Neuronal stem cell (in vitro differentiated cells): ENCODE data around the gene DMKN.

Experiments used
- DNase-seq: peaks from one replicate; pipeline ENCODE4 v3.0.0-alpha.2; 2013; ENCODE audit warnings: low spot score
- H2AFZ ChIP-seq: one replicate; pipeline ENCODE4 v1.6.1; 2013; ENCODE audit warnings: mild to moderate bottlenecking, low read length, inconsistent platforms
- H2AK5ac ChIP-seq: 2 replicates; pipeline ENCODE4 v1.6.1; 2013; ENCODE audit warnings: low read depth, mild to moderate bottlenecking, inconsistent platforms, low read length, moderate library complexity, mixed read lengths
- H2BK120ac ChIP-seq: 2 replicates; pipeline ENCODE4 v1.6.1; 2013; ENCODE audit warnings: low read depth, mild to moderate bottlenecking, inconsistent platforms, low read length, moderate library complexity, mixed read lengths
- H2BK12ac ChIP-seq: one replicate; pipeline ENCODE4 v1.6.1; 2013; ENCODE audit warnings: low read length, inconsistent platforms
- H2BK15ac ChIP-seq: 2 replicates; pipeline ENCODE4 v1.6.1; 2013; ENCODE audit warnings: mild to moderate bottlenecking, low read length, inconsistent platforms, mixed read lengths
- H2BK5ac ChIP-seq: one replicate; pipeline ENCODE4 v1.6.1; 2013; ENCODE audit warnings: inconsistent platforms, mild to moderate bottlenecking, low read length, moderate library complexity
- H3K14ac ChIP-seq: one replicate; pipeline ENCODE4 v1.6.1; 2013; ENCODE audit warnings: low read length, inconsistent platforms
- H3K18ac ChIP-seq: 2 replicates; pipeline ENCODE4 v1.6.1; 2013; ENCODE audit warnings: low read length, inconsistent platforms
- H3K23ac ChIP-seq: 2 replicates; pipeline ENCODE4 v1.6.1; 2013; ENCODE audit warnings: low read depth, mild to moderate bottlenecking, mixed read lengths, low read length, inconsistent platforms; ENCODE audit not compliant: poor library complexity
- H3K27ac ChIP-seq: replicated peaks from 3 replicates; pipeline ENCODE4 v1.5.1; 2013; ENCODE audit warnings: low read length, inconsistent platforms
- H3K27me3 ChIP-seq, 3 experiments: 2 replicates each; pipeline ENCODE4 v1.6.1; 2013; ENCODE audit warnings: low read length in 3 of 3, mild to moderate bottlenecking in 2 of 3, inconsistent platforms in 1 of 3, low read depth in 1 of 3, mixed read lengths in 1 of 3, moderate library complexity in 1 of 3; ENCODE audit not compliant: control insufficient read depth in 3 of 3, insufficient read depth in 3 of 3
- H3K36me3 ChIP-seq, 2 donors: replicated peaks in 1 of 2; 2 replicates each; pipeline ENCODE4 v1.6.1; 2013; ENCODE audit warnings: low read length in 2 of 2; ENCODE audit not compliant: control insufficient read depth in 2 of 2, insufficient read depth in 2 of 2
- H3K4ac ChIP-seq: 2 replicates; pipeline ENCODE4 v1.6.1; 2013; ENCODE audit warnings: inconsistent platforms, mild to moderate bottlenecking, low read length, moderate library complexity
- H3K4me1 ChIP-seq, 2 donors: 1 replicate in 1 of 2; 2 replicates in 1 of 2; pipeline ENCODE4 v1.6.1; 2013; ENCODE audit warnings: low read length in 2 of 2, low read depth in 1 of 2; ENCODE audit not compliant: control insufficient read depth in 2 of 2, insufficient read depth in 1 of 2
- H3K4me2 ChIP-seq: one replicate; pipeline ENCODE4 v1.6.1; 2013; ENCODE audit warnings: mild to moderate bottlenecking, low read length, inconsistent platforms; ENCODE audit not compliant: insufficient read depth, poor library complexity, severe bottlenecking
- H3K4me3 ChIP-seq, 2 donors: 2 replicates each; pipeline ENCODE4 v1.5.1; 2013; ENCODE audit warnings: low read length in 2 of 2, mild to moderate bottlenecking in 2 of 2, inconsistent platforms in 1 of 2, moderate library complexity in 1 of 2
- H3K79me1 ChIP-seq: one replicate; pipeline ENCODE4 v1.6.1; 2013; ENCODE audit warnings: low read depth, mild to moderate bottlenecking, inconsistent platforms, low read length, moderate library complexity
- H3K9ac ChIP-seq: one replicate; pipeline ENCODE4 v1.6.1; 2013; ENCODE audit warnings: mild to moderate bottlenecking, low read depth, low read length, inconsistent platforms; ENCODE audit not compliant: poor library complexity
- H3K9me3 ChIP-seq, 2 donors: replicated peaks in 1 of 2; 2 replicates each; pipeline versions ENCODE3 to v1.6.1; 2013; ENCODE audit warnings: low read length in 2 of 2, mild to moderate bottlenecking in 2 of 2, inconsistent platforms in 1 of 2, low read depth in 1 of 2, mixed read lengths in 1 of 2, moderate library complexity in 1 of 2; ENCODE audit not compliant: control insufficient read depth in 2 of 2, insufficient read depth in 1 of 2
- H4K8ac ChIP-seq: one replicate; pipeline ENCODE4 v1.6.1; 2013; ENCODE audit warnings: low read depth, mild to moderate bottlenecking, inconsistent platforms, low read length, moderate library complexity
- H4K91ac ChIP-seq: one replicate; pipeline ENCODE4 v1.6.1; 2013; ENCODE audit warnings: low read length, low read depth, mild to moderate bottlenecking, inconsistent platforms; ENCODE audit not compliant: poor library complexity
- WGBS, 2 donors: extraction: QIAGEN DNeasy Blood & Tissue Kit; methylation state at CpG; one replicate each; pipeline ENCODE4 v1.1.7; 2013; ENCODE audit warnings: missing lambda C conversion rate in 2 of 2, mixed read lengths in 1 of 2; ENCODE audit not compliant: insufficient read length in 2 of 2, insufficient replicate concordance in 1 of 2; ENCODE audit errors: extremely low coverage in 2 of 2; 5-methylcytosine and 5-hydroxymethylcytosine counted together

Gene DMKN

GRCh38 chr19:35500611-35501010 lies 12.8 kb downstream of the DMKN start:
- H3K4me2 ChIP-seq = no peak overlapping the region
- no peak overlapping the region for H2BK120ac ChIP-seq
- H2AFZ ChIP-seq = no peak overlapping the region
- H2BK5ac ChIP-seq = no peak overlapping the region
- H3K9ac ChIP-seq = peak overlapping the region; percentile 61
- no peak overlapping the region for H2BK15ac ChIP-seq
- no peak overlapping the region for H4K91ac ChIP-seq
- H3K4me3 ChIP-seq = no peak overlapping the region
- H4K8ac ChIP-seq = no peak overlapping the region
- no CpG with 5 or more reads among the region's 10 CpGs for WGBS, 2 donors
- peaks cover 0 to 66% (median 0%) of the 10 kb centered on the region in 3 experiments for H3K27me3 ChIP-seq
- H3K18ac ChIP-seq = no peak overlapping the region
- H3K14ac ChIP-seq = no peak overlapping the region
- no peak overlapping the region for H3K4ac ChIP-seq
- peaks cover 4% of the 10 kb centered on the region for H3K79me1 ChIP-seq
- no peaks in the 10 kb centered on the region for H3K9me3 ChIP-seq
- H3K27ac ChIP-seq = no peak overlapping the region
- H2BK12ac ChIP-seq = no peak overlapping the region
- H3K23ac ChIP-seq = peak overlapping the region; percentile 81
- DNase-seq = no peak
- H3K4me1 ChIP-seq = no peaks in the 10 kb centered on the region
- H2AK5ac ChIP-seq = no peak overlapping the region
- peaks cover 0 to 16% of the 10 kb centered on the region in 2 donors for H3K36me3 ChIP-seq

DNA sequence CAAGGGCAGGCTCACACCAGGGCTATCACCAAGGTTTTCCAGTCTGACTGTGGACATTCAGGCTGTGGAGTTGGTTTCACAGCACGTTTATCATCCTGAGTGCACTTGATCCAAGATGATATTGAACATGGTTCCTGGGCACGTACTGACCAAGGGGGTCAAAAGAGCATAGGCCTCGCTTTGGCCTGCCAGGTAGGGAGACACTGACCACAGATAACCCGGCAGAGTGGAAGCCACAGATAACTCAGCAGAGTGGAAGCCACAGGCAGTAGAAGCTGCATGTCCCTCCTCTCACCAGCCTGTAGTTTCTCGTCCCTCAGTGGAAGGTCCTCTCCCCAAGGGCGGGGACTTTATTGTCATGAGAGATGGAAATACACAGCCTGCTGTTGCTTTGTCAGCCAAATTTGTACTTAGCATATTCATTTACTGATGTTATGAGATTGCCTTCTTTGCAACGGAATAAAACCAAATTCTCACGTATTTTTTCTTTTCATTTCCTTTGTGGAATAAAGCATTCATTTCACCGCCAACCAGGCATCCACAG lies 14.4 kb downstream of the DMKN start:
- H3K4me2 ChIP-seq = no peak overlapping the region
- no peak overlapping the region for H4K91ac ChIP-seq
- no peak overlapping the region for H3K4ac ChIP-seq
- no peak for DNase-seq
- peaks cover 0 to 64% (median 0%) of the 10 kb centered on the region in 3 experiments for H3K27me3 ChIP-seq
- H3K18ac ChIP-seq = no peak overlapping the region
- no peak overlapping the region for H2BK12ac ChIP-seq
- no peak overlapping the region for H3K9ac ChIP-seq
- H3K9me3 ChIP-seq = no peaks in the 10 kb centered on the region
- H3K4me1 ChIP-seq = peaks cover 0 to 2% of the 10 kb centered on the region in 2 donors
- H3K4me3 ChIP-seq = no peak overlapping the region
- H3K79me1 ChIP-seq = peaks cover 4% of the 10 kb centered on the region
- H3K23ac ChIP-seq = no peak overlapping the region
- no CpG with 5 or more reads among the region's 9 CpGs for WGBS, 2 donors
- no peak overlapping the region for H2BK5ac ChIP-seq
- no peak overlapping the region for H3K14ac ChIP-seq
- H2AK5ac ChIP-seq = no peak overlapping the region
- H2BK120ac ChIP-seq = no peak overlapping the region
- peaks cover 0 to 13% of the 10 kb centered on the region in 2 donors for H3K36me3 ChIP-seq
- no peak overlapping the region for H2AFZ ChIP-seq
- H2BK15ac ChIP-seq = no peak overlapping the region
- no peak overlapping the region for H4K8ac ChIP-seq
- no peak overlapping the region for H3K27ac ChIP-seq

- no CpG with 5 or more reads among the region's 3 CpGs for WGBS, 2 donors
- Histone ChIP-seq H3K4me3 (no peak overlapping the region), H3K27ac (no peak overlapping the region), H2AFZ (no peak overlapping the region), H3K14ac (no peak overlapping the region), H2AK5ac (no peak overlapping the region), H4K91ac (no peak overlapping the region), H3K36me3 (peaks cover 0 to 13% of the 10 kb centered on the region in 2 donors), H3K23ac (no peak overlapping the region), H3K18ac (no peak overlapping the region), H2BK5ac (no peak overlapping the region), H2BK12ac (no peak overlapping the region), H3K9ac (no peak overlapping the region), H3K4me2 (no peak overlapping the region), H2BK15ac (no peak overlapping the region), H3K4ac (no peak overlapping the region), H3K79me1 (peaks cover 4% of the 10 kb centered on the region), H3K9me3 (no peaks in the 10 kb centered on the region), H4K8ac (no peak overlapping the region), H3K27me3 (peaks cover 0 to 65% (median 0%) of the 10 kb centered on the region in 3 experiments), H3K4me1 (peaks cover 0 to 2% of the 10 kb centered on the region in 2 donors), H2BK120ac (no peak overlapping the region)
- no peak for DNase-seq
Observed at GRCh38 chr19:35498220-35498619, 15.2 kb downstream of the DMKN start.

DNA sequence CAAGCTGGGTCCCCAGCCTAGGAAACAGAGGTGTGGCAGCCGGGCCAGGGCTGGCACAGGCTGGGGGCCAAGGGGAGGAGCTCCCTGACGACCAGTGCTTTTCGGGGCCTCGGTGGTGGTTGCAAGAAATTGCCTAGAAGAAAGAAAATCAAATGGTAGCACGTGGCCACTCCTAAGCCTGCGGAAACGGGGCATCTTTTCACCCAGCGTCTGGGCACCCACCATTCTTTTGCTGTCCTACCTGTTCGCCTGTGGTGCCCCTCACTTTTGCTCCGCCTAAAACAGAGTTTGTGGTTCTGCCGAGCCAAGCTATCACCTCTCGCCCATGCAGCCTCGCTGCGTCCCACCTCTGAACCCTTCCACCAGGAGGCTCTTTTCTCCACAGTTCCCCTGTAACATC lies 16.0 kb downstream of the DMKN start:
- peaks cover 0 to 64% (median 0%) of the 10 kb centered on the region in 3 experiments for H3K27me3 ChIP-seq
- no peak overlapping the region for H3K4me2 ChIP-seq
- no peak overlapping the region for H3K27ac ChIP-seq
- H3K4me3 ChIP-seq = no peak overlapping the region
- peaks cover 0 to 2% of the 10 kb centered on the region in 2 donors for H3K4me1 ChIP-seq
- H3K4ac ChIP-seq = no peak overlapping the region
- peaks cover 0 to 13% of the 10 kb centered on the region in 2 donors for H3K36me3 ChIP-seq
- peaks cover 4% of the 10 kb centered on the region for H3K79me1 ChIP-seq
- H2BK5ac ChIP-seq = no peak overlapping the region
- H3K18ac ChIP-seq = no peak overlapping the region
- no peak overlapping the region for H2BK15ac ChIP-seq
- no peak overlapping the region for H2AFZ ChIP-seq
- H4K91ac ChIP-seq = no peak overlapping the region
- H3K9ac ChIP-seq = peak overlapping the region; percentile 14
- no CpG with 5 or more reads among the region's 14 CpGs for WGBS, 2 donors
- no peak overlapping the region for H4K8ac ChIP-seq
- H3K14ac ChIP-seq = no peak overlapping the region
- H3K9me3 ChIP-seq = no peaks in the 10 kb centered on the region
- no peak overlapping the region for H2BK12ac ChIP-seq
- no peak for DNase-seq
- no peak overlapping the region for H2AK5ac ChIP-seq
- H2BK120ac ChIP-seq = no peak overlapping the region
- H3K23ac ChIP-seq = no peak overlapping the region
